Caki2 (cell line): ENCODE data around the gene ARHGEF9. TPM values are rescaled to one million over a fixed set of nuclear protein-coding genes. Genes with fewer than 3 reads are reported as not detected.

ENCODE experiments used
- DNase-seq: peaks from one replicate; pipeline ENCODE4 v3.0.0-alpha.2; 2015; ENCODE audit warnings: low read depth
- in situ Hi-C: cut with HindIII; loops from 2 replicates; pipeline ENCODE4 v1.10.0; 2016; ENCODE audit warnings: low sequenced_read_pairs, low pct_unique_long_range_greater_than_20kb, mixed read lengths
- total RNA-seq: library from RNA; depleted of rRNA; stranded (reverse); fragments of >200 nt; shearing (Covaris generic); gene quantifications from 2 replicates; pipeline ENCODE4 v1.2.3, GENCODE V29; 2014; ENCODE audit warnings: low replicate concordance

Gene ARHGEF9
- total RNA-seq, 1 experiment from 2014 or later, result 7.0 TPM

DNA sequence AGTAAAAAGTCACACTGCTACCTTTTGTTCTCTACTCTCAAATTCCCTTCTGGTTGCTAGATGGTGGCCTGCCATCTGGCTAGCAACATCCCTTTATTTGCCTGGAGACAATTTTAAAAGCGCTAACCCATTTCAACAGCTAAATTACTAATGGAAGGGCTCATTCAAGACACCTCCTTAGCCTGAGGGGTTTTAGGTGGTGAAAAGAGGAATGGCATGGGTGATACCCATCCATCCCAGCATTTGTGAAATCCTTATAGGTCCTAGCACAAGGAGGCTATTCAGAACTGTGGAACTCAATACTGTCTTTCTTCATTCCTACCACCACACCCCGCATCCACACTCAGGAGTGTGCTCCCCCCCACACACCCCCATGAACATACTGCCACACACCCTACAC is 33.5 kb downstream of the ARHGEF9 start:
- no peak for DNase-seq
- in situ Hi-C loops, result no loop called here

DNA sequence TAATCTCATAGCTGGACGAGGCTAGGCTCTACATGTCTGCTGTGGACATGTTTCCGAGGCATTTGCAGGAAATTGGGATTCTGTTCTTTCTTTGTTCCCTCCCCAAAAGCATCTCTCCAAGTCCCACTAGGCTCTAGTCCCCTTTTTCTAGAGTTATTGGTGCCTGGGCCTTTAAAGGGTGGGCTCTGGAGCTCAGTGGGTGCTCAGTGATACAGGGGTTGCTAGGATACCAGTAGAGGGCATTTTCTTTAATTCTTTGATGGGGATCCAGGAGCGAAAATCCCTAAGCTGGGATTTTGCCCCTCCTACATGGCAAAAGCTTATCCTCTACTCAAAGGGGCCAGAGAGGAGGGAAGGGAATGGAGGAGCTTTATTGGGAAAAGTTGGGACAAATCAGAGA is 34.2 kb downstream of the ARHGEF9 start:
- DNase-seq, result no peak
- in situ Hi-C loops, result no loop called here

DNA sequence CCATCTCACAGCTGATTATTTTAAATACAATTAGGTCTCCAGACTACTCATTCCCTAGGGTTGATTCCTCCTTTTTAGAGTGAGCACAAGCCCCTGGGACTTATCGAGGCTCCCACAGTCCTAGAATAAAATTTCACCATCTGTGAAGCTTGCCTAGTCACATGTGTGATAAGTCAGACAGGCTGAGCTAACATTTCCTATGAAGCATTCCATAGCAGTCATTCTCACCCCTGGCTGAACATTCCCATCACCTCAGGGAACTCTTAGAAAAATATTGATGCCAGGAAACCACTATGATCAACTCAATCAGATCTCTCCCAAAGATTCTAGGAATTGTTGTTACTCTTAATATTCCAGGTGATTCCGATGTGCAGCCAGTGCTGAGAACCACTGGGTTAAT is 37.7 kb downstream of the ARHGEF9 start:
- in situ Hi-C loops, result no loop called here
- DNase-seq, result no peak

DNA sequence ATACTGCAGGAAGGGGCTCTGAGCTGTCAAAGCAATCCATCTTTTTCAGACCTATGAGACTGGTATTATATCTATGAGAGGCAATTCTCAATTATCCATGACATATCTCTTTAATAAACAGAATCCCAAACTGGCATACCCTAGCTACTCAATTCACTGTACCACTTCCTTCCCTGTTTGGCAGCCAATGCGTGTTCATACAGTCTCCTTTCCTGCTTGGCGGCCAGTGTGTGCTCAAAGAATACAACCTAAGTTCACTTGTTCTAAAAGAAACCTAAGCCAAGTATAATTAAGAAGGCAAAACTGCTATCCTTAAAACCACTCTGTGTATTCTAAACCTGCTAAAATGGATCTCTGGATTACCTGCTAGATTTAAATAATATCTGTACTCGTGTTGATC is 38.3 kb downstream of the ARHGEF9 start:
- in situ Hi-C loops, result no loop called here
- DNase-seq, result no peak

DNA sequence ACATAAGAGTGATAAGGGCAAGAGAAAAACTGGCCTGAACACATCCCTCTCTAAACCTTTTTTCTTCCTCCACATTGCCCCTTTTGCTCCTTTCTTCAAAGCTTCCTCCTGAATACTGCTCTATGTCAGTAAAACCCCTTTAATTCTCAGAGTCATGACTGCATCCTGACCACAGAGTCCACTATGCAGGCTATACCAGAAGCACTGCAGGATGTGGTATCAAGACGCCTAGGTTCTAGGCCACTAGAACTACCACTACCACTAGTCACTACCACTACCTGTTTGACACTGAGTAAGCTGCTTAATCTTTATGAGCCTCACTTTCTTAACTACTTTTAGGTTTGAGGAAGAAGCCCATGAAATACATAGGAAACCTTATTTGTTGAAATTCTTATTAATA is 38.7 kb downstream of the ARHGEF9 start:
- no peak for DNase-seq
- in situ Hi-C loops, result no loop called here

DNA sequence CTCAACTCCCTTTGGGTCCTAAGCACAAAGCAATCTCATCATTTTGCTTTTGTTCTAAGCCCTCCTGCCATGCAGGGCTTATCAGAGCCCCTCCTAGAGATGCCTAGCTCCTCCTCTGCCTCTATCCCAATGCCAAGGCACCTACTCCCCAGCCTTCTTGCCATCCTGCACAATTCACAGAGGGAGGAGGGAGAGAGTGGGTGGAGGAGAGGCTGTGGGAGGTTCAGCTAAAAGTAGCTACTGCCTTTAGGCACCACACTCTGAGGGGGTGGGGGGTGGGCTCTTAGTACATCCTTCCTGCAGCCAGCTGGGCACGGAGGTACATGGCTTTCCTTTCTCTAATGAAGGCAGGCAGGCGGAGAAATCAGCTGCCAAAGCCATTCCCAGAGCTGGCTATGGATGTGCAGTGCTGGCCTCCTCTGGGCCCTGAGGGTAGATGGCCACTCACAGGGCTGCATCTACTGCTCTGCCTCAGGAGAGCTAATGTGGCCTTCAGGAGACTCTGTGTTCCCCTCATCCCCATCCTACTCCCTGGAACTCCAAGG is 40.1 kb downstream of the ARHGEF9 start:
- in situ Hi-C loops, result no loop called here
- no peak for DNase-seq

DNA sequence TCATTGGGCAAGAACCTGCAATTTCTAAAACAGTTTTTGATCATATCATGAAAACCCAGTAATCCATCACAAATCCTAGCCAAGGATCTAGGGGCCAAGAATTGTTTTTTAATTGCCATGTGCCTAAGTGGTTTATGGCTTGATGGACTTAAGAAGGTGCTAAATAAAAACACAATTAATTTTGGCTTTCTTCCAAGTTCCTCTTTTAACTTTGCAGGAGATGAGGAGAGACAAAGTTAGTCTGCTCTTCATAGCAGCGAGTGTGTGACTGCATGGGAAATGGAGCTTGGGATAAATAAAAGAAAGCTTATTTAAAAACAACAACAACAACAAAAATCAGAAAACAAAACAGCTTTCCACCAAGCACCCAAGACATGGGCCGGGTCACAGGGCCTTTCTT is 41.4 kb downstream of the ARHGEF9 start:
- DNase-seq, result no peak
- in situ Hi-C loops, result no loop called here

DNA sequence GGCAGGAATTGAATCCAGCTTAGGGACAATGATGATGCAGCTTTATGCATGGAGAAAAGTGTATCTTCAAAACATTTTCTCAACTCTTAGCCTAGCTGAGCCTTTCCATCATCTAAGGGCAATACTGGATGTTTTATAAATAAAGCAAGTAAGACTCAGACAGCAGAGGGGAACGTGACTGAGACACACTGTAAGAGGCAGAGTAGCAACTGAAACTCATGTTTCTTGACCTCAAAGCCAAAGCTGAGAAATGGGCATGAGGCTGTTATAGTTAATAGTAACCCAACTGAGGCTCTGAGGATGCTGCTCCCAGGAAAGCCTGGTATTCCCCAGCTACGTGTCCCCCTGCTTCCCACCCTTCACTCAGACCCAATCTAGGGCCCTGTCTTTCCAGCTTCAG is 44.6 kb downstream of the ARHGEF9 start:
- DNase-seq, result no peak
- in situ Hi-C loops, result no loop called here

DNA sequence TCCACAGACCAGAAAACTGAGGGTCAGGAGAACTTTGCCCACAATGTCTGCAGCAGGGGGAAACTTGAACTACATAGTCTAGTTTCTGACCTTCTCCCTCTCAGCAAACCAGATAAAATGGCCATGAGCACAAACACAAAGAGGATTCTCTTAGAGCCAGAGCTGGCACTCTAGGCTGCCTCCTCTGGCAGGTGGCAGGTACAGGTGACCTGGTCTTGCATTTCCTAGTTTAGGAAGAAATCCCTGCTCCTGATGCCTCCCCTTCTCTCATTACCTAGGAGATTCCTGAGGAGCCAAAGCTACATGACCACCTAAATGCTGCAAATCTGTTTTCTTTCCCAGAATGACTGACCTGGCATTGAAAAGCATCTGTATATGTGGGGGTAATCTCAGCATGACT is 45.1 kb downstream of the ARHGEF9 start:
- DNase-seq, result no peak
- in situ Hi-C loops, result no loop called here

DNA sequence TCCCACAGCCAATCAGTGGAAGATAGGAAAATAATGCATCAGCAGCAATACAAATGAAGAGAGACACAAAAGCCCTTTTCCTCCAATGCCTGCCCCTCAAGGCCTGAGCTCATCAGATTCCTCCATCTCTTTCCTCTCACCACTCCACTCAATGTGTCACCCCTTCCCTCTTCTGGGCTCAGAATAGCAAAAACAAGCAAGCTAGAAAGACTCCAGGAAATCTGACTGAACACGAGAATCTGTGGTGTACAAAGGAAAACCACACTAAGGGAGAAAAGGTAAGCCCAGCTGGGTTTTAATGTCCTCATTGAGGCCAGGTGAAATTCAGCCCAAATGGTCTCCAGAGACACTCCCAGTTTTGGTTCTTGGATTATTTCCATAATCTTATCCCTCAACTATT is 46.3 kb downstream of the ARHGEF9 start:
- no peak for DNase-seq
- in situ Hi-C loops, result no loop called here

DNA sequence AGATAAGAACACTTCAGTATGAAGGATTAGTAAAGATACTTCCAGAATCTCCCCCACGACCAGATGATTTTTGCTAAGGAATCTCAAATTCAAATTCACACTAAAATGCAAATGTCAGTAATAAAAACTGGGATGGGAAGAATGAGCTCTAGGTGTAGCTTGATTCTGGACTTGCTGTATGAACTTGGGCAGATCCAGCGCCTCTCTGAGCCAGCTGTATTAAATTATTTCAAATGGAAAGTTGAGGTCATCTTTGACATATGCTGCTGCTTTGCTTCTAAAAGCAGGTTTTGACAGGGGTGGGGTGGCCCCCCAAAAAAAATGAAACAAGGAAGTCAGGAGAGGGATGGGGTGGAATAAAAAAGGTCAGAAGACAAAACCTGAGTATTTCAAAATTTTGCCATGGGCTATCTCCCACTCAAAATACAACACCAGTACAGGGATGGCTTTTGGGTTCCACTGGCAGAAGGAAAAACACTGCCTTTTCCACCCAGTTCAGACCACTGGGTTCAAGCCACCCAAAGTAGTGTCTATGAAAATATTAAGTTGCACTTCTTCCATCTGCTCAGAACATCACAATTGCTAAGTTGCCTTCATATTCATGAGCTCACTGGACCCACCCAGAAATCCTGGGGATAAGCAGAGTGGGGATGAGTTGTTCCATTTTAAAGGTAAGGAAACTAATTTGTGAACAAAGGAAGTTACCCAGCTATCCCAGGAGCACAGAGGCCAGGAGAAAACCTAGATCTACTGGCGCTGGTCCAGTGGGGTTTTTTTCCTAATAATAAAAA is 47.7 kb downstream of the ARHGEF9 start:
- in situ Hi-C loops, result no loop called here
- no peak for DNase-seq

DNA sequence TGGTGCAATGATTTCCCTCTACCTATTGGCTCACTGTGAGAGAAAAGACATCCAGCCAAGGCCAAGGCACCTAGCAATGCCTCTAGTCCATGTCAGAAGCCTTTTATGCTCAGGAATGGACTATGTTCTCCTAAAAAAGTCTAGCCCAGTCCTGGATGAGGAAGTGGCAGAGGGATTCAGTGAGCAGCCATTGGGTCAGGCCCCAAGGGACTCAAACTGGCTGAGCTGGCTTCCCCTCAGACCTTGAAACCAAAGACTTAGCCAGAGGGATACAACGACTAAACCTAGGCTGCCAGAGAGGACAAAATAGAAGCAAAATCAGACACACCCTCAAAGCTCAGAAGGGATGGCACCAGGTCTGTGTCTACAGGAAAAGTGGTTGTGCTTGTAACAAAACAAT is 49.1 kb downstream of the ARHGEF9 start:
- no peak for DNase-seq
- in situ Hi-C loops, result no loop called here

DNA sequence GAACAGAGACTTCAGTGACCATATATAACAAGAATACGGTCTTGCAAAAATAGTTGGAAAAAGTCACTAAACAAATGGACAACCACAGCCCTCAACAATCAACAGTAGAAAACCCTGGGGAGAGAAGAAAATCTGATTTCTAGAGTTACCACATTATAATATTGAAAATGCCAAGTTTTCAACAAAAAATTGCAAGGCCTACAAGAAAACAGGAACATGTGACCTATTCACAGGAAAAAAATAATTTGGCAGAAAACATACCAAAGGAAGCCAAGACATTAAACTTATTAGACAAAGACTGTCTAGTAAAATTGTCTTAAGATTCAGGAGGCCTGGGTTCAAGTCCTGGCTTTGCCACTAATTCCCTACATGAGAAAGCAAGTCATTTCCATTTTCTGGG is 64.7 kb downstream of the ARHGEF9 start:
- no peak for DNase-seq
- in situ Hi-C loops, result no loop called here

DNA sequence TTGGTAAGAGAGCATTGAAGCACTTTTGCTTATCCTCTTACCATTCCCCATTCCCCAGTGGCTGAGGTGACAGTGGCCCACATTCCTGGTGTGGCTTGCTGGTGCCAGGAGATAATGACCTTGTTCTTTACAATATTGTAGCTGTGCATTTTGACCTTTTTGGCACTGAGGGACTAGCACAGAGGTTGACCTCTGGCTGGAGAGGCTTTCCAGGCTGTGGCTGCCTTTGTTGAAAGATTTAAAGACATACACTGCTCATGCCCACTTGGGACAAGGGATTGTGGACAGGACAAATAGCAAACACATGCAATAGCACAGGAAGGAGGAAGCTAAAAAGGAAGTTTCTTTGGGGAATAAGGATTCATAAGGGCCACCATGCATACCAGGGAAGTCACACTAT is 65.4 kb downstream of the ARHGEF9 start:
- in situ Hi-C loops, result no loop called here
- DNase-seq, result no peak

DNA sequence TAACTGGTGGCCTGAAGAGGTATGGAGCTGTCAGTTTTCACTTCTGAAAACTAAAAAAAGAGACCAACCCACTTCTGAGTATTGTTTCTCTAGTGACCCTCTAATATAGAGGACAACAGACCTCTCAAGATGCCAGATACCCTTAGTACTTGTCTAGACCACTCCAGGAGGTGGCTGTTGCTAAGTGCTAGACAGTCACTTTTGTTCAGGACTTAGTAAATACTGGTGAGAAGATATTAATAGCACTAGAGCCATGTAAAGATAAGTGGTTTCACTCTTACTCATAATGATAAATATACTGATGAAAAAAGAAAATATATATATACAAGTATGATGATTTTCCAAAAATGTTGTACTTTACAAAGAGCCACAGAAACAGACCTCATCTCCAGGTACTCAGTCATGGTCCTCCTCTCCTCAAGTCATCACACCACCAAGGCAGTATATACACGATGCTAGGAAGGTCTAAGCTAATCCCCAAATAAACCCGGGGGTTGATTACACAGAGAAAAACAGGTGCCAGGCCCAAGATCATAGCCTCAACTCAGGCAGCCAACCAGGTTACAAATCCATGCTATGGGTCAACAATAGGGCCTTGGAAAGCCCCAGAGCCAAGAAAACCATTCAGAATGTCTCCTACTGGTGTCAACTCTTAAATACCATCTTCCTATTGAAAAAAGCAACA is 66.9 kb downstream of the ARHGEF9 start:
- no peak for DNase-seq
- in situ Hi-C loops, result no loop called here

DNA sequence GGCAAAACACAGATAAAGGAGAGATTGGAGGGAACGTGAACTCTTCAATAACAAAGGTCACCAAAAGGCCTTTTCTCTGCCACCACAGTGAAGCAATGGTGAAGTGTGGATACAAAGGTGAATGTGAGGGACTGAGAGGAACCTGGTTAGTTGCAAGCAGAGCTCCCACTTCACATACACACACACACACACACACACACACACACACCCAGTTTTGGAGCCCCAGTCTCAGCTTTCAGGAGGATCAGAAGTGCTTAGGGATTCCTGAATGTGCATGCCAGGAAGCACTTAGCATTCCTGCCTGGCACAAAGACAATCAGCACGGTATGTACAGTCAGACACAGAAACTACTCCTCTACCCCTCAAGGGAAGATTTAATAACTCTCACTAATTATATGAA is 71.5 kb downstream of the ARHGEF9 start:
- in situ Hi-C loops, result no loop called here
- DNase-seq, result no peak

DNA sequence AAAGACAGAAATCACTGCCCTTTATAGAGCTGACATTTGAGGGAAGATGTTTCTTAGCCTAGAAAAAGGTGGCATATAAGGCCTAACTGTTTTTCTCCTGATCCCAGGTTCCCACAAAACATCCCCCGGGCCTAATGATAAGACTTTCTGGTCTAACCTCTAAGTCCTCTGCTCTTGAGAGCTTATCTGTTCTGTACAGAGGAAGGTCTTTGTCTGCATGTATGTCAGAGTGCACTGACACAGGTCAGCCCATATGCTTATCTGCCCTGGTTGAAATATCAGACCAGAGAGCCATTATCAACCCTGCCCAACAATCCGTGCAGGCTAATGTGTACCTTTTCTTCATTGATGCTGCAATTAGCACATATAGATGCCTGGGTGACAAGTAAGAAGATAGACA is 76.2 kb downstream of the ARHGEF9 start:
- DNase-seq, result no peak
- in situ Hi-C loops, result no loop called here

DNA sequence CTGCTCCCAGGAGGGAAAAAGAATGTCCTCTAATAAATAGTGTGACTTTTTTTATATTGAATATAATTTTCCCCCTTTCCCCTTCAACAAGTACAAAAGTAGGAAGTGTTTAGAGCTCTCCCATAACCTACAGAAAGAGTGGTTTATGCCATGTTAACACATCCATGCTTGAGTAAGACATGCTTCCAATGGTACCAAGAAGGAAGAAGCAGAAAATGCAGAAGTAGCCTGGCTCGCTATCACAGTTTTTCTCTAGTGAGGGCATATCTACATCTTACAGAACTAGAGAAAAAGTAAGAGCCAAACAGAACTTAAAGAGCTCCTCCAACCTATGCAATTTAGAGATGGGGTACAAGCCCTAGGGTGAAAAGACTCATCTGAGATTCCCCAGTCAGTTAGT is 82.5 kb downstream of the ARHGEF9 start:
- in situ Hi-C loops, result no loop called here
- no peak for DNase-seq

DNA sequence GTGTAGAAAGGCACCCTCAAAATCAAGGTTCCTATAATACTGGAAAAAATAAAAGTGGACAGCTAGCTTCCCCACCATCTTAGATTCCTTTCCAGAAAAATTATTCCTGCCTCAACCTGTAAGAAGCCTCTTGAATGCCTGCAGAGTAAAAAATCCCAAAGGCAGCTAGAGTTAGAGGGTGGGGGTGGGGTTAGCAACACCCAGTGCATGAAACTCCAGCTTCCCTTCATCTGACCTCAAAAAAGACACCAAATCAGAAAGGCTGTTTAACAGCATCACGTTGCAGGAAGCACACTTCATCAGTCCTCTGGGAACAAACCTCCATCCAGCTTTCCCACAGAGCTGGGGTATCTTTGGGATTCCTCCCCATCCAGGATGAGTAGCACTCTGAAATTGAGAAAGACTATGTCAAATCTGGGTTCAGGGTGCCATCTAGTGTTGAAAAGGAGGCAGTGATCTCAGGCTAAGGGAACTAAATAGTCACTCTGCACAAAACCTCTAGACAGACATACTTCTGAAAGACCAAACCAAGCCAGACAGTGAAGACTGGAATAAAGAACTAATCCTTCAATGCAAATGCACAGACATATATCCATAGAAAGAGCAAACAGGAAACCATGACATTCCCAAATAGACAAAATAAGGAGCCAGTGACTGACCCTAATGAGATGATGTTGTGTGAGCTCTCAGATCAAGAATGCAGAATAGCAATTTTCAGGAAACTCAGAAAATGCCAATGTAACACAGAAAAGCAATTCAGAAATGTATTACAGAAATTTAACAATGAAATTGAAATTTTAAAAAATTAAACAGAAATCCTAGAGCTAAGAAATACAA is 97.9 kb downstream of the ARHGEF9 start:
- in situ Hi-C loops, result no loop called here
- DNase-seq, result peak; percentile 1
